GM12872 (cell line): Measurements from ENCODE around the gene PPIP5K1.

Source experiments
- CTCF ChIP-seq: IDR thresholded peaks from 3 replicates; pipeline ENCODE4 v1.5.1; 2011; ENCODE audit warnings: low read depth, mild to moderate bottlenecking, low read length, moderate library complexity; ENCODE audit not compliant: insufficient read depth

The PPIP5K1 gene

GRCh38 chr15:43519196-43519595 is 70.8 kb downstream of the PPIP5K1 start:
- TF ChIP-seq CTCF, result no peak

GRCh38 chr15:43518197-43518761 is 71.7 kb downstream of the PPIP5K1 start:
- TF ChIP-seq CTCF, result no peak

- no peak for TF ChIP-seq CTCF
Observed at GRCh38 chr15:43517354-43518196, 72.4 kb downstream of the PPIP5K1 start, which contains the start of gene MAP1A. Gene MAP1A (plus strand): TSS chr15:43517608. CDS start chr15:43521474, 3,866 bp downstream.

- no peak for TF ChIP-seq CTCF
Observed at GRCh38 chr15:43516801-43517353, 73.1 kb downstream of the PPIP5K1 start.

GRCh38 chr15:43516185-43516584 is 73.8 kb downstream of the PPIP5K1 start:
- no peak for TF ChIP-seq CTCF

- no peak for TF ChIP-seq CTCF
Observed at GRCh38 chr15:43515741-43516140, 74.3 kb downstream of the PPIP5K1 start.

GRCh38 chr15:43514241-43515057 is 75.6 kb downstream of the PPIP5K1 start:
- TF ChIP-seq CTCF, result peak; percentile 80
